Suprapubic skin (tissue), 4 donors: ENCODE measurements around the gene MYBPC1. TPM values are rescaled to one million over a fixed set of nuclear protein-coding genes. Genes with fewer than 3 reads are reported as not detected.

ENCODE experiments used
- DNase-seq, 2 donors: peaks; one replicate each; pipeline ENCODE4 v3.0.0-alpha.2; 2019; ENCODE audit warnings: low spot score in 2 of 2
- H3K27ac ChIP-seq: fragments of 200-600 bp; sonication (generic); one replicate; pipeline ENCODE4 v1.5.1; 2019
- H3K27me3 ChIP-seq: fragments of 200-600 bp; sonication (generic); one replicate; pipeline ENCODE4 v1.5.1; 2019
- H3K36me3 ChIP-seq: fragments of 200-600 bp; sonication (generic); one replicate; pipeline ENCODE4 v1.5.1; 2019
- H3K4me1 ChIP-seq: fragments of 200-600 bp; sonication (generic); one replicate; pipeline ENCODE4 v1.5.1; 2019
- H3K4me3 ChIP-seq: fragments of 200-600 bp; sonication (generic); one replicate; pipeline ENCODE4 v1.5.1; 2019; ENCODE audit warnings: mild to moderate bottlenecking
- H3K9me3 ChIP-seq: fragments of 200-600 bp; sonication (generic); one replicate; pipeline ENCODE4 v1.5.1; 2019
- CTCF ChIP-seq, 2 donors: fragments of 200-600 bp in 1 of 2; fragments of 450-650 bp in 1 of 2; sonication (generic) in 1 of 2; IDR thresholded peaks; one replicate each; pipeline ENCODE4 v1.5.1; 2016 to 2019; ENCODE audit warnings: antibody characterized with exemption in 2 of 2, mild to moderate bottlenecking in 1 of 2, moderate library complexity in 1 of 2
- EP300 ChIP-seq: sonication (generic); formaldehyde crosslinking; IDR thresholded peaks from one replicate; pipeline ENCODE4 v1.6.1; 2017; ENCODE audit warnings: antibody characterized with exemption
- POLR2A ChIP-seq, 2 donors: fragments of 450-650 bp; IDR thresholded peaks; one replicate each; pipeline ENCODE4 v1.6.1; 2017; ENCODE audit warnings: antibody characterized with exemption in 2 of 2, mild to moderate bottlenecking in 2 of 2, moderate library complexity in 2 of 2
- POLR2AphosphoS5 ChIP-seq, 3 donors: sonication (generic); formaldehyde crosslinking; IDR thresholded peaks; one replicate each; pipeline ENCODE4 v1.6.1; 2017; ENCODE audit warnings: antibody characterized with exemption in 3 of 3
- WGBS: methylation state at CpG from one replicate; pipeline ENCODE4 v1.1.5; 2018; 5-methylcytosine and 5-hydroxymethylcytosine counted together
- total RNA-seq, 4 donors: library from RNA; depleted of rRNA; stranded (reverse); fragments of >200 nt; gene quantifications; one replicate each; pipeline ENCODE4 v1.1.0, GENCODE V29; 2016

MYBPC1 gene
- total RNA-seq, 4 donors from 2014 or later = 2.1 to 11.9 (median 7.0) TPM

- Histone ChIP-seq H3K36me3 (no peaks in the 10 kb centered on the region), H3K27ac (peak overlapping the region; percentile 94), H3K9me3 (no peaks in the 10 kb centered on the region), H3K27me3 (no peaks in the 10 kb centered on the region), H3K4me1 (peaks cover 55% of the 10 kb centered on the region), H3K4me3 (peak overlapping the region; percentile 97)
- TF ChIP-seq POLR2AphosphoS5 (IDR thresholded peaks at IDR 0.05) = no peak
- TF ChIP-seq POLR2A (IDR thresholded peaks at IDR 0.05) = peak in 1 of 2 donors; percentile 12
- no peak for TF ChIP-seq EP300
- no peak for TF ChIP-seq CTCF (IDR thresholded peaks at IDR 0.05)
- DNase-seq = peak; percentile 80 to 85
- WGBS = 0% methylated on average over 25 of the region's 67 CpGs
Measured at GRCh38 chr12:101697930-101698799, 103.4 kb downstream of the MYBPC1 start.

GRCh38 chr12:101698800-101699347 lies 104.1 kb downstream of the MYBPC1 start:
- 77% methylated on average over 12 of the region's 12 CpGs for WGBS
- Histone ChIP-seq H3K27me3 (no peaks in the 10 kb centered on the region), H3K36me3 (no peaks in the 10 kb centered on the region), H3K27ac (peak overlapping the region; percentile 94), H3K9me3 (no peaks in the 10 kb centered on the region), H3K4me3 (peak overlapping the region; percentile 97), H3K4me1 (peaks cover 55% of the 10 kb centered on the region)
- TF ChIP-seq POLR2A (IDR thresholded peaks at IDR 0.05) (no peak), EP300 (no peak), POLR2AphosphoS5 (IDR thresholded peaks at IDR 0.05) (no peak), CTCF (IDR thresholded peaks at IDR 0.05) (no peak)
- DNase-seq = no peak

GRCh38 chr12:101700299-101700820 lies 105.6 kb downstream of the MYBPC1 start:
- 75% methylated on average over 2 of the region's 2 CpGs for WGBS
- Histone ChIP-seq H3K27ac (no peak overlapping the region), H3K27me3 (no peaks in the 10 kb centered on the region), H3K9me3 (no peaks in the 10 kb centered on the region), H3K36me3 (no peaks in the 10 kb centered on the region), H3K4me3 (peak overlapping the region; percentile 97), H3K4me1 (peaks cover 55% of the 10 kb centered on the region)
- TF ChIP-seq POLR2A (IDR thresholded peaks at IDR 0.05) (no peak), CTCF (IDR thresholded peaks at IDR 0.05) (no peak), POLR2AphosphoS5 (IDR thresholded peaks at IDR 0.05) (no peak), EP300 (no peak)
- no peak for DNase-seq

- no peaks in the 10 kb centered on the region for H3K9me3 ChIP-seq
- no peaks in the 10 kb centered on the region for H3K36me3 ChIP-seq
- DNase-seq = no peak
- H3K4me1 ChIP-seq = peaks cover 41% of the 10 kb centered on the region
- no peak overlapping the region for H3K4me3 ChIP-seq
- no peaks in the 10 kb centered on the region for H3K27me3 ChIP-seq
- H3K27ac ChIP-seq = no peak overlapping the region
- WGBS = 78% methylated on average over 3 of the region's 3 CpGs
- TF ChIP-seq CTCF (IDR thresholded peaks at IDR 0.05) = no peak
- no peak for TF ChIP-seq EP300
- no peak for TF ChIP-seq POLR2AphosphoS5 (IDR thresholded peaks at IDR 0.05)
- no peak for TF ChIP-seq POLR2A (IDR thresholded peaks at IDR 0.05)
Measured at GRCh38 chr12:101703487-101703886, 108.7 kb downstream of the MYBPC1 start.

GRCh38 chr12:101706403-101706802 lies 111.6 kb downstream of the MYBPC1 start:
- no peaks in the 10 kb centered on the region for H3K9me3 ChIP-seq
- DNase-seq = no peak
- WGBS = 100% methylated on average over 1 of the region's 1 CpG
- no peak overlapping the region for H3K27ac ChIP-seq
- no peak overlapping the region for H3K4me3 ChIP-seq
- H3K27me3 ChIP-seq = no peaks in the 10 kb centered on the region
- H3K4me1 ChIP-seq = peaks cover 13% of the 10 kb centered on the region
- H3K36me3 ChIP-seq = no peaks in the 10 kb centered on the region
- TF ChIP-seq CTCF (IDR thresholded peaks at IDR 0.05) (no peak), EP300 (no peak), POLR2A (IDR thresholded peaks at IDR 0.05) (no peak), POLR2AphosphoS5 (IDR thresholded peaks at IDR 0.05) (no peak)
